IMR-90 (cell line): ENCODE measurements around the gene KCNK10. TPM values are rescaled to one million over a fixed set of nuclear protein-coding genes. Genes with fewer than 3 reads are reported as not detected.

Source experiments
- ATAC-seq: fragments of 200-7000 bp; cut with Tn5 transposase; 2 replicates; pipeline ENCODE4 v1.9.1; 2020; ENCODE audit warnings: low read depth, mild to moderate bottlenecking, moderate library complexity
- BruUV-seq: library from RNA; stranded (reverse); fragments of 400-500 nt; replicated peaks from 2 replicates; lab custom pipeline; 2021; lab: Mats Ljungman, UMichigan
- CTCF ChIA-PET: fragments of 300-600 bp; formaldehyde crosslinking; extraction: SDS; loops from one replicate; lab custom pipeline; 2021; ENCODE audit warnings: antibody characterized with exemption; lab: Yijun Ruan, JAX
- POLR2A ChIA-PET: fragments of 300-600 bp; sonication (Branson Sonifier 250); formaldehyde crosslinking; loops from one replicate; lab custom pipeline; 2022; ENCODE audit warnings: antibody characterized with exemption; ENCODE audit not compliant: unreplicated experiment; lab: Charles Lee
- DNase-seq: peaks from one replicate; pipeline ENCODE4 v3.0.0; 2013
- H2AFZ ChIP-seq: replicated peaks from 2 replicates; pipeline ENCODE3; 2013; ENCODE audit warnings: low read length, mild to moderate bottlenecking; ENCODE audit not compliant: poor library complexity
- H2AK5ac ChIP-seq: 2 replicates; pipeline ENCODE4 v1.6.1; 2013; ENCODE audit warnings: low read depth, low read length, inconsistent platforms
- H2AK9ac ChIP-seq: replicated peaks from 2 replicates; pipeline ENCODE3; 2013; ENCODE audit warnings: mild to moderate bottlenecking, low read depth, low read length, moderate library complexity; ENCODE audit not compliant: poor library complexity
- H2BK120ac ChIP-seq: 2 replicates; pipeline ENCODE4 v1.6.1; 2013; ENCODE audit warnings: low read depth, low read length, inconsistent platforms
- H2BK15ac ChIP-seq: 3 replicates; pipeline ENCODE4 v1.6.1; 2013; ENCODE audit warnings: low read depth, low read length, inconsistent platforms
- H2BK20ac ChIP-seq: 2 replicates; pipeline ENCODE4 v1.6.1; 2013; ENCODE audit warnings: low read depth, mild to moderate bottlenecking, inconsistent platforms, low read length, moderate library complexity
- H2BK5ac ChIP-seq: 2 replicates; pipeline ENCODE4 v1.6.1; 2013; ENCODE audit warnings: mild to moderate bottlenecking, low read depth, low read length, inconsistent platforms; ENCODE audit not compliant: poor library complexity, severe bottlenecking
- H3K14ac ChIP-seq: replicated peaks from 2 replicates; pipeline ENCODE4 v1.6.1; 2013; ENCODE audit warnings: low read depth, low read length, inconsistent platforms
- H3K18ac ChIP-seq: 2 replicates; pipeline ENCODE4 v1.6.1; 2013; ENCODE audit warnings: low read depth, low read length, control low read depth
- H3K23ac ChIP-seq: 2 replicates; pipeline ENCODE4 v1.6.1; 2013; ENCODE audit warnings: low read depth, low read length, inconsistent platforms
- H3K27ac ChIP-seq: 2 replicates; pipeline ENCODE4 v1.5.1; 2013; ENCODE audit warnings: mild to moderate bottlenecking, control low read depth, low read length; ENCODE audit not compliant: insufficient read depth
- H3K27me3 ChIP-seq: 2 replicates; pipeline ENCODE4 v1.6.1; 2013; ENCODE audit warnings: low read length; ENCODE audit not compliant: control insufficient read depth, insufficient read depth
- H3K36me3 ChIP-seq: 2 replicates; pipeline ENCODE4 v1.6.1; 2013; ENCODE audit warnings: low read length, mixed read lengths; ENCODE audit not compliant: control insufficient read depth, insufficient read depth
- H3K4ac ChIP-seq: 2 replicates; pipeline ENCODE4 v1.6.1; 2013; ENCODE audit warnings: low read depth, low read length, inconsistent platforms
- H3K4me1 ChIP-seq: 2 replicates; pipeline ENCODE4 v1.6.1; 2013; ENCODE audit warnings: low read length, mixed read lengths; ENCODE audit not compliant: control insufficient read depth, insufficient read depth
- H3K4me2 ChIP-seq: 2 replicates; pipeline ENCODE4 v1.6.1; 2013; ENCODE audit warnings: low read depth, mild to moderate bottlenecking, control low read depth, low read length, moderate library complexity
- H3K4me3 ChIP-seq: 2 replicates; pipeline ENCODE4 v1.5.1; 2013; ENCODE audit warnings: low read depth, mild to moderate bottlenecking, control low read depth, low read length, moderate library complexity; ENCODE audit not compliant: insufficient read depth
- H3K56ac ChIP-seq: 2 replicates; pipeline ENCODE4 v1.6.1; 2013; ENCODE audit warnings: low read length, inconsistent platforms; ENCODE audit not compliant: insufficient read depth; ENCODE audit errors: extremely low read depth
- H3K79me1 ChIP-seq, 2 experiments: 2 replicates each; pipeline ENCODE4 v1.6.1; 2013; ENCODE audit warnings: low read length in 2 of 2, inconsistent platforms in 1 of 2, low read depth in 1 of 2
- H3K9ac ChIP-seq: 2 replicates; pipeline ENCODE4 v1.6.1; 2013; ENCODE audit warnings: low read depth, low read length, control low read depth
- H3K9me1 ChIP-seq: 2 replicates; pipeline ENCODE4 v1.6.1; 2013; ENCODE audit warnings: low read length, inconsistent platforms; ENCODE audit not compliant: insufficient read depth
- H3K9me3 ChIP-seq: 2 replicates; pipeline ENCODE4 v1.6.1; 2013; ENCODE audit warnings: low read length; ENCODE audit not compliant: control insufficient read depth, insufficient read depth
- H4K20me1 ChIP-seq: 2 replicates; pipeline ENCODE4 v1.6.1; 2013; ENCODE audit warnings: low read length, inconsistent platforms; ENCODE audit not compliant: insufficient read depth
- H4K5ac ChIP-seq: 2 replicates; pipeline ENCODE4 v1.6.1; 2013; ENCODE audit warnings: mild to moderate bottlenecking, low read depth, low read length, control low read depth
- H4K8ac ChIP-seq, 2 experiments: 2 replicates each; pipeline ENCODE4 v1.6.1; 2013; ENCODE audit warnings: low read depth in 2 of 2, low read length in 2 of 2, control low read depth in 1 of 2, inconsistent platforms in 1 of 2
- H4K91ac ChIP-seq: 2 replicates; pipeline ENCODE4 v1.6.1; 2013; ENCODE audit warnings: low read depth, low read length, inconsistent platforms; ENCODE audit not compliant: insufficient read depth
- BHLHE40 ChIP-seq: fragments of 150-350 bp; IDR thresholded peaks from 2 replicates; pipeline ENCODE4 v1.6.1; 2016; ENCODE audit warnings: mild to moderate bottlenecking, low read depth, low read length
- CEBPB ChIP-seq: IDR thresholded peaks from 2 replicates; pipeline ENCODE4 v1.6.1; 2012; ENCODE audit warnings: low read depth, low read length, improper control_type of control experiment
- CHD1 ChIP-seq: IDR thresholded peaks from 2 replicates; pipeline ENCODE4 v1.6.1; 2012; ENCODE audit warnings: low read depth, low read length, improper control_type of control experiment
- FOS ChIP-seq: fragments of 150-350 bp; IDR thresholded peaks from 2 replicates; pipeline ENCODE4 v1.6.1; 2016; ENCODE audit warnings: low read depth, low read length
- MAFK ChIP-seq: IDR thresholded peaks from 2 replicates; pipeline ENCODE4 v1.6.1; 2012; ENCODE audit warnings: low read depth, low read length, improper control_type of control experiment
- MAZ ChIP-seq: IDR thresholded peaks from 2 replicates; pipeline ENCODE4 v1.6.1; 2012; ENCODE audit warnings: low read depth, mild to moderate bottlenecking, low read length, improper control_type of control experiment, moderate library complexity, borderline replicate concordance
- MXI1 ChIP-seq: IDR thresholded peaks from 2 replicates; pipeline ENCODE4 v1.6.1; 2012; ENCODE audit warnings: low read depth, mild to moderate bottlenecking, low read length, moderate library complexity, borderline replicate concordance
- NFE2L2 ChIP-seq: fragments of 150-350 bp; IDR thresholded peaks from 2 replicates; pipeline ENCODE4 v1.6.1; 2016; ENCODE audit warnings: low read depth, mild to moderate bottlenecking, low read length
- POLR2A ChIP-seq: IDR thresholded peaks from 2 replicates; pipeline ENCODE4 v1.6.1; 2012; ENCODE audit warnings: mild to moderate bottlenecking, low read depth, low read length
- RAD21 ChIP-seq: IDR thresholded peaks from 2 replicates; pipeline ENCODE4 v1.6.1; 2012; ENCODE audit warnings: low read length, improper control_type of control experiment
- RCOR1 ChIP-seq: IDR thresholded peaks from 2 replicates; pipeline ENCODE4 v1.6.1; 2012; ENCODE audit warnings: mild to moderate bottlenecking, low read length, improper control_type of control experiment; ENCODE audit not compliant: insufficient replicate concordance
- RFX5 ChIP-seq: IDR thresholded peaks from 2 replicates; pipeline ENCODE4 v1.8.0; 2012; ENCODE audit warnings: low read depth, mild to moderate bottlenecking, low read length, moderate library complexity
- SMC3 ChIP-seq: fragments of 150-350 bp; IDR thresholded peaks from 2 replicates; pipeline ENCODE4 v1.6.1; 2016; ENCODE audit warnings: low read depth, mild to moderate bottlenecking, antibody characterized with exemption, low read length, moderate library complexity
- WGBS, 2 experiments: methylation state at CpG; one replicate each; pipeline versions ENCODE4 v1.1.5 to v1.1.7; 2013; ENCODE audit warnings: missing lambda C conversion rate in 2 of 2; ENCODE audit not compliant: insufficient read length in 1 of 2; ENCODE audit errors: extremely low coverage in 2 of 2; 5-methylcytosine and 5-hydroxymethylcytosine counted together
- dilution Hi-C: fragments of 300-500 bp; cut with HindIII; formaldehyde crosslinking; loops from one replicate; pipeline ENCODE4 v1.14.3; 2018; ENCODE audit warnings: low sequenced_read_pairs; ENCODE audit not compliant: unreplicated experiment
- in situ Hi-C: fragments of 300-500 bp; cut with MboI; formaldehyde crosslinking; loops from 3 replicates; pipeline ENCODE4 v1.14.3; 2019; ENCODE audit warnings: low sequenced_read_pairs, inconsistent platforms, mixed read lengths
- intact Hi-C: fragments of 100-400 bp; cut with micrococcal nuclease; formaldehyde crosslinking; loops from 2 replicates; pipeline ENCODE4 v1.10.0; 2022
- polyA plus RNA-seq, 3 experiments: library from polyadenylated mRNA; depleted of rRNA; stranded (reverse); fragments of >200 nt; gene quantifications; 2 replicates each; pipeline ENCODE4 v1.2.3, GENCODE V29; 2012; ENCODE audit warnings: low replicate concordance in 1 of 3
- total RNA-seq: library from RNA; depleted of rRNA; stranded (reverse); fragments of >200 nt; gene quantifications from 2 replicates; pipeline ENCODE4 v1.2.3, GENCODE V29; 2012
- TF ChIP-seq, protein P1 (sequence below): fragments of 150-350 bp; IDR thresholded peaks from 2 replicates; pipeline ENCODE4 v1.6.1; 2017; ENCODE audit warnings: mild to moderate bottlenecking, antibody characterized with exemption, low read length, low read depth
- TF ChIP-seq, protein P2 (sequence below): fragments of 150-350 bp; IDR thresholded peaks from 2 replicates; pipeline ENCODE4 v1.6.1; 2016; ENCODE audit warnings: low read depth, mild to moderate bottlenecking, low read length, moderate library complexity, borderline replicate concordance
- TF ChIP-seq, protein P3 (sequence below): conservative IDR thresholded peaks from 2 replicates; pipeline ENCODE4 v1.5.1; 2012; ENCODE audit warnings: mild to moderate bottlenecking, low read depth, low read length, improper control_type of control experiment

KCNK10 gene
- total and polyA plus RNA-seq, 2 of the 4 experiments (the other 2 are of a cell fraction), result not detected

DNA sequence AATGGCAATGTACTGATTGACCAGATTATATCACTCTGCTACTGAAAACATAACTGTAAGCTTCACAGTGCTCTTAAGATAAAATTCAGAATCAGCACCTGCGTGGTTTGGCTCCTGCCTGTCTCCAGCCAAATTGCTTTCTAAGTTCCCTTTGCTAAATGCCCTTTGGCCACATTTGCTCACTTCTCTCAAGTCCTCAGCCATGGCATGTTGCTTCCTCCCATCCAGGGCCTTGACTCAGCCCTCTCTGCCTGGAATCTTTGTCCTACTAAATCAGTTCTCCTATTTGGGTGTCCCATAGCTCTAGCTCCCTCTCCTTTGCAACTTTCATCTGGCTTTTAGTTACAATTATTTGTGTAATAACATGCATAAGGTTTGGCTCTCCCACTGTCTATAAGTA, 71.4 kb downstream of the KCNK10 start:
- Histone ChIP-seq H4K8ac (no peak overlapping the region), H4K5ac (no peak overlapping the region), H3K4ac (no peak overlapping the region), H3K4me1 (no peaks in the 10 kb centered on the region), H2BK5ac (no peak overlapping the region), H3K9me3 (0 out of 2 replicates have a peak, but pooled peaks cover 2% of the 10 kb centered on the region), H3K27me3 (no peaks in the 10 kb centered on the region), H4K20me1 (no peaks in the 10 kb centered on the region), H4K91ac (no peak overlapping the region), H3K79me1 (no peaks in the 10 kb centered on the region), H2AFZ (no peak overlapping the region), H3K4me3 (no peak overlapping the region), H2BK120ac (no peak overlapping the region), H3K18ac (no peak overlapping the region), H3K14ac (no peak overlapping the region), H2BK20ac (no peak overlapping the region), H3K9me1 (no peaks in the 10 kb centered on the region), H3K27ac (no peak overlapping the region), H3K56ac (no peak overlapping the region), H2BK15ac (no peak overlapping the region), H3K23ac (no peak overlapping the region), H2AK5ac (no peak overlapping the region), H3K36me3 (no peaks in the 10 kb centered on the region), H3K9ac (no peak overlapping the region), H2AK9ac (no peak overlapping the region), H3K4me2 (no peak overlapping the region)
- ChIA-PET POLR2A (no interaction called here), CTCF (no interaction called here)
- dilution Hi-C loops, result no loop called here
- in situ Hi-C loops, result no loop called here
- DNase-seq, result no peak
- intact Hi-C loops, result no loop called here
- no TSS peak for BruUV-seq
- no peak for ATAC-seq
- WGBS, 2 experiments, result no CpG with 5 or more reads among the region's 1 CpG
- TF ChIP-seq CEBPB (no peak), POLR2A (no peak), FOS (no peak), RCOR1 (no peak), MXI1 (no peak), BHLHE40 (no peak), RAD21 (no peak), MAFK (no peak), SMC3 (no peak), MAZ (no peak), CHD1 (no peak), NFE2L2 (no peak), RFX5 (no peak)
- TF ChIP-seq, protein P1, sequence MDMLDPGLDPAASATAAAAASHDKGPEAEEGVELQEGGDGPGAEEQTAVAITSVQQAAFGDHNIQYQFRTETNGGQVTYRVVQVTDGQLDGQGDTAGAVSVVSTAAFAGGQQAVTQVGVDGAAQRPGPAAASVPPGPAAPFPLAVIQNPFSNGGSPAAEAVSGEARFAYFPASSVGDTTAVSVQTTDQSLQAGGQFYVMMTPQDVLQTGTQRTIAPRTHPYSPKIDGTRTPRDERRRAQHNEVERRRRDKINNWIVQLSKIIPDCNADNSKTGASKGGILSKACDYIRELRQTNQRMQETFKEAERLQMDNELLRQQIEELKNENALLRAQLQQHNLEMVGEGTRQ, result no peak
- TF ChIP-seq, protein P2, sequence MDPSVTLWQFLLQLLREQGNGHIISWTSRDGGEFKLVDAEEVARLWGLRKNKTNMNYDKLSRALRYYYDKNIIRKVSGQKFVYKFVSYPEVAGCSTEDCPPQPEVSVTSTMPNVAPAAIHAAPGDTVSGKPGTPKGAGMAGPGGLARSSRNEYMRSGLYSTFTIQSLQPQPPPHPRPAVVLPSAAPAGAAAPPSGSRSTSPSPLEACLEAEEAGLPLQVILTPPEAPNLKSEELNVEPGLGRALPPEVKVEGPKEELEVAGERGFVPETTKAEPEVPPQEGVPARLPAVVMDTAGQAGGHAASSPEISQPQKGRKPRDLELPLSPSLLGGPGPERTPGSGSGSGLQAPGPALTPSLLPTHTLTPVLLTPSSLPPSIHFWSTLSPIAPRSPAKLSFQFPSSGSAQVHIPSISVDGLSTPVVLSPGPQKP, result no peak
- TF ChIP-seq, protein P3, sequence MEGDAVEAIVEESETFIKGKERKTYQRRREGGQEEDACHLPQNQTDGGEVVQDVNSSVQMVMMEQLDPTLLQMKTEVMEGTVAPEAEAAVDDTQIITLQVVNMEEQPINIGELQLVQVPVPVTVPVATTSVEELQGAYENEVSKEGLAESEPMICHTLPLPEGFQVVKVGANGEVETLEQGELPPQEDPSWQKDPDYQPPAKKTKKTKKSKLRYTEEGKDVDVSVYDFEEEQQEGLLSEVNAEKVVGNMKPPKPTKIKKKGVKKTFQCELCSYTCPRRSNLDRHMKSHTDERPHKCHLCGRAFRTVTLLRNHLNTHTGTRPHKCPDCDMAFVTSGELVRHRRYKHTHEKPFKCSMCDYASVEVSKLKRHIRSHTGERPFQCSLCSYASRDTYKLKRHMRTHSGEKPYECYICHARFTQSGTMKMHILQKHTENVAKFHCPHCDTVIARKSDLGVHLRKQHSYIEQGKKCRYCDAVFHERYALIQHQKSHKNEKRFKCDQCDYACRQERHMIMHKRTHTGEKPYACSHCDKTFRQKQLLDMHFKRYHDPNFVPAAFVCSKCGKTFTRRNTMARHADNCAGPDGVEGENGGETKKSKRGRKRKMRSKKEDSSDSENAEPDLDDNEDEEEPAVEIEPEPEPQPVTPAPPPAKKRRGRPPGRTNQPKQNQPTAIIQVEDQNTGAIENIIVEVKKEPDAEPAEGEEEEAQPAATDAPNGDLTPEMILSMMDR, result no peak
